NAMALWA (cell line): ENCODE data around the gene IL31RA.

Experiments used
- DNase-seq: peaks from one replicate; pipeline ENCODE4 v3.0.0-alpha.2; 2015; ENCODE audit warnings: low spot score

IL31RA gene

DNA sequence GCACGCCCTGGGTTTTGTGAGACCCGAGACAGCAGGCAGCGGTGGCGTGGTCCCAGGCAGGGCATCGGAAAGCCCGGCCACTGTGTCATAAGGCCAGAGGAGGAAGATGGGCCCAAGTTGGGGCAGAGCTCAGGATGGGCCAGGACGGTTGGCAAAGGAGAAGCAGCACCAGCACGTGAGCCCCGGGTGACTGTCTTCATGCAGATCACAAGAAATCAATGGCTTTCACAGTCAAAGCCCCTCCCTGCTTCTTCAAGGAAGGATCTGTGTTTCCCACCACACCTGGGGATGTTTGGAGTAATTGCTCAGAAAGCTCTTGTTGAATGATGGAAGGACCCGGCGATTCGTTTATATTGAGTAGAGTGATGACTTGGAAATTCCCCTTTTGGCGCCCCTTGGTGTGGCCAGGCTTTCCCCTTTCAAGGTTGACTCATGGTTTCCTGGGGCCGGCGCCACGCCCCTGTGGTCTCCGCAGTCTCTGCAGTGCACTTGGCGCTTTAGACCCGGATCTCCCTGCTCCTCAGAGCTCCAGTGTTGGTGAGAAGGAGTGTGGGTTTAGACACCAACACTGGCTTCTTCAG is 52.1 kb downstream of the IL31RA start:
- no peak for DNase-seq

DNA sequence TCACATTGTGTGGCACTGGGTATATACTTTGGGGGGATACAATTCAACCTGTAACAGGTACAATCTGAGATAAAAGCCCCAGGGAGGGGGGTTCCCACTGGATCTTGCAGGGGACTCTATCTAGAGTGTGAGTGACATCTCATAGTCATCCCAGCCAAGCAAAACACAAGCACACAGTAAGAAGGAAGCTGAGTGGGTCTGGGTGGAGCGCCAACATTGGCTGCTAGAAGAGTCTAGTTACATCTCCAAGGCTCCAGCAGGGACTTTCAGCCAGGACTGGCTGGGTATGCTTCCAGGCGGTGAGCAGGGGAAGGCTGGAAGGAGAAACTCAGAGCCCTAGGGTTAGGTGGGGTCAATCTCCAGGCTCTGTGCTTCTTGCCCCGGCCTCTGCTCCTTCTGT is 53.0 kb downstream of the IL31RA start:
- no peak for DNase-seq

DNA sequence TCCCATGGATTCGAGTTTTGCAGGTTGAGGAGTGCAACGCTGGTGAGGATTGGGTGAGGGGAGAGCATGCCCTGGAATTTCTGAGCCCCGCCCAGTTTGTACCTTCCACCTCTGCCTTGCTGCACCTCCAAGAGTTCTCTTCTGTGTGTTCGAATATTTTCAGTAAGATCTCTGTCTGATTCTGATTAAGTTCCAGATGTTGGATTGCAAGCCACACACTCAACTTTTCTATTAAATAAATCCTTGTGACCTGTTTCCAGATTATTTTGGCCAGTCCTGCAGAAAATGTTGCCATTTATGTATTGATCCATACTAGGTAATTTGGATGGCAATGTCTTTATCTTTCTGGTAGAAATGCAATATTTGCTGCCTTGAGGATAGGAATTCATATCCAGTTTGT is 54.1 kb downstream of the IL31RA start:
- DNase-seq = no peak

DNA sequence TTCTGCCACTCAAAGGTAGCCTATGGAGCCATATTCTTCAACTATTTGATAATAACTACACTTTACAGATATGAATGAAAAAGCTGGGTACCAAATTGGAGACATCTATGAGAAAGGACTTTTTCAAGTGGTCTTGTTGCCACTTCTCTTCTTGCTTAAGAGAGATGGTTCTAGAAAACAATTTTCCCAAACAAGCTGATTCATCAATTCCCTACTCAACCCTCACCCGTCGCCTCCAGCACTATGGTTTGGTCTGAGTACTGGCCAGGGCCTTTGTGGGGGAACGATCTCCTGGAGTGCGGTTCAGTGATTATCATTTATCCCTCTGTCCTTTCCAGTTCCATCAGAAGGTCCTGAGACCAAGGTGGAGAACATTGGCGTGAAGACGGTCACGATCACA is 56.8 kb downstream of the IL31RA start:
- DNase-seq = no peak

DNA sequence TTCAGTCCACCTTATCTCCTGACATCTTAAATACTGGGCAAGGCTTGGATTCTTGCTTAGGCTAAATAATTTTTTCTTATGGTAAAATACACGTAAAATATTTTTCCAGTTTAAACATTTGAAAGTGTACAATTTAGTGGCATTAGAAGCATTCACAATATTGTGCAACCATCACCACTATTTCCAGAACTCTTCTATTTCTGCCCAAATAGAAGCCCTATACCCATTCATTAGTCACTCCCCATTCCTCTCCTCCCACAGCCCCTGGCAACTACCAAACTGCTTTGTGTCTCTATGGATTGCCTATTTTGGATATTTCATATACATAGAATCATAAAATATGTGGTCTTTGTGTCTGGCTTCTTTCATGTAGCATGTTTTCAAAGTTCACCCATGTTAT is 57.6 kb downstream of the IL31RA start:
- DNase-seq = no peak

DNA sequence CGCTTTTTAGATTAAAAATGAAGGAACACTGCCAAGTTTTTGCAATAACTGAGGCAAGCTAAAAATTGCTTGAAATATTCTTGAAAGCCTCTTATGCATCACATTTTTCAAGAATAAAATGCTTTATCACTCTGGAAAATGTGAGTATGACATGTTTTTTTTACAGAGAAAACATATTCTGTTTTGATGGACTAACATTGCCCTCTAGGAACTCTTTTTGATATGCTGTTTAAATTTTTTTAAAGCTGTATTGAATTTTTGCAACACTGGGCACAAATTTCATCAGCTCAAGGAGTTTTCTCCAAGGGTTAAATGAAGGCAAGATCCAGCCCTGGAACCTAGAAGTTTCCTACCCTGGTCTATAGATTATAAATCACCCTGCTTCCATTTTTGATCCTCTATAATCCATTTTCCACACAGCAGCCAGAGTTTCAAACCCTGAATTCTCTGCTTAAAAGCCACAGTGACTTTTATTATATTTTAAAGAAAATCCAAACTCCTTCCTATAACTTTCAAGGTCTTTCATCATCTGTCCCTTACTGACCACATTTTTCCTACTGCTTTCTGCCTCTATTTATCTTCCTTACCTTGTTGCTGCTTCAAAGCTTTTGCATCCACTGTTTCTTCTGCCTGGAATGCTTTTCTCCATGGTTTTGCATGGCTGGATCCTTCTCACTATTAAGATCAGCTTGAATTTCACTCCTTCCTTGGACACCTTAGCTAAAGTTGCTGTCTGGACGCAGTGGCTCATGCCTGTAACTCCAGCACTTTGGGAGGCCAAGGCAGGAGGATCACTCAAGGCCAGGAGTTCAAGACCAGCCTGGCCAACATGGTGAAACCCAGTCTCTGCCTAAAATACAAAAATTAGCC is 60.9 kb downstream of the IL31RA start:
- no peak for DNase-seq

DNA sequence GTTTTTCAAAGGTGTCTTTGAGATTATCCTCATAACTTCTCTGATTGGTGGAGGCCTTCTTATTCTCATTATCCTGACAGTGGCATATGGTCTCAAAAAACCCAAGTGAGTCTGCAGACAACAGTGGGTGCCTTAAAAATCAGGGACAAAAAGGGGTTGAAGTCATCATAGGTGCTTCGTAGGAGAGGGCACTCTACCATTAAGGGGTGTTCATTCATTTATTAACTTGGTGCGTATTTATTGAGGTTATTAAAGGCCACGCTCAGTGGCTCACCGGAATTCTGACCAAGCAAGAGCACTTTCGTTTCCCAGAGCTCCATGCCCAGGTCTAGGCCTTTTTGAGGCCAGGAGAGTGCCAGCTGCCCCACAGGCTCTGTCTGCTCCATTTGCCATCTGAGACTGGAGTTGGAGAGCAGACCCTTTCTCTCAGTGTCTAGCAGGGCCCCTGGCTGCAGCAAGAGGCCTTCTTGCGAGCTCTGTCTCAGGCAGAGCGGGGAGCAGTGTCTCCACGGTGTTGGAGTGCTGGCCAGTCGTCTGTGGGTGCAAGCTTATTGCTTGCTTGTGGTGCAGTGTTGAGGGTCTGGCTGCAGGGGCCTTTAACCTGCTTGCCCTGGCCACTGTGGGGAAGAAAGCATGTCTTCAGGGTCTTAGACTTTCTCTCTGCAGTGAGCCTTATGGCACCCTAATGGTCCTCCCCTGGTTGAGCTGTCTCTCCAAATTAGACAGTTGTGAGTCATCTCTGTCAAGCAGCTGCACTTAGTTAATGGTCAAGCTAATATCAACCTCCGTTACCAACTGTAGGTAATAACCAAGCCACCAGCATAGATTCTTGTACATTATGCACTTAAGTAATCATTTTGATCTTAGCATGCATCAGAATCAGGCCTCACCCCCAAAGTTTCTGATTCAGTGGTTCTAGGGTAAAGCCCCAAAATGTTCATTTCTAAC is 62.6 kb downstream of the IL31RA start:
- DNase-seq = no peak

DNA sequence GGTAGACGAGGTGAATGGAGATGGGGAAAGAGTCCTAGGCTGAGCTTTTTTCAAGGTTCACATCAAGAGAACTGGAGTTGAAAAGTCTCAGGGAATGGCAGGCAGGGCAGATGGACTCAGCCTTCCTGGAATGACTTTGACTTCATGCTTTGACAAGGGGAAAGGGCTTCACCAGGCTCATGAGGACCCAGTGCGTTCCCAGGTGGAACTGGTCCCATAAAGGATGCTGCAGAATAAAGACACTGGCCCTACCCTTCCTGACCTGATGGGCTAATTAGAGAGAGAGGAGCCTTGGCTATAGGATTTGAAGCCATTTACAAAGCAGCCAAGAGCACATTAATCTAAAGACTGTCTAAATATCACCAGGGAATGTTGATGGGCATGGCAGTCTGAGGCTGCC is 63.8 kb downstream of the IL31RA start:
- no peak for DNase-seq

DNA sequence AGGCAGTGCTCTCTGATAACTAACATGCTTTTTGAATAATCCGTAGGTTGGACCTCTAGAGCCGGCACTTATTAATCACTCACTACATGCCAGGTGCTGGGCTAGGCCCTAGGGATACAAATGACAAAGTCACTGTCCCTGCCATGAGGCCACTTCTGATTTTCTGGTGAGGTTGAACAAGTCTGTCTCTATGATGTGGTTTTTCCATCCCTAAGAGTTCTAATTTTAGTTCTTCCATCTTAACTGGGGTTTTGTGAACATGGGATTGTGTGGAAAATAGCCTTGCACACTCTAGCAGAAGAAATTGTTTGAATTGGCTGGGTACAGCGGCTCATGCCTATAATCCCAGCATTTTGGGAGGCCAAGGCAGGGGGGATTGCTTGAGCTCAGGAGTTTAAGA is 64.6 kb downstream of the IL31RA start:
- DNase-seq = no peak

DNA sequence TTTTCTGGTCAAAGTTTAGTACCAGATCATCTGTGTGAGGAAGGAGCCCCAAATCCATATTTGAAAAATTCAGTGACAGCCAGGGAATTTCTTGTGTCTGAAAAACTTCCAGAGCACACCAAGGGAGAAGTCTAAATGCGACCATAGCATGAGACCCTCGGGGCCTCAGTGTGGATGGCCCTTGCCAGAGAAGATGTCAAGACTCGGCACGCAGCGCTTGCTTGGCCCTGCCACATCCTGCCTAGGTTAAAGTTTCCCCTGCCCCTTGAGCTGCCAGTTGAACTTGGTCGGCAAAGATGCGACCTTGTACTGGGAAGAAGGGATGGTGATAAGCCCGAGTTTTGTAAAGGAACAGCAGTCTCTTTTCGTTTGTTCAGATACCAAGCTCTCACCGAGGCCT is 65.8 kb downstream of the IL31RA start:
- DNase-seq = no peak

DNA sequence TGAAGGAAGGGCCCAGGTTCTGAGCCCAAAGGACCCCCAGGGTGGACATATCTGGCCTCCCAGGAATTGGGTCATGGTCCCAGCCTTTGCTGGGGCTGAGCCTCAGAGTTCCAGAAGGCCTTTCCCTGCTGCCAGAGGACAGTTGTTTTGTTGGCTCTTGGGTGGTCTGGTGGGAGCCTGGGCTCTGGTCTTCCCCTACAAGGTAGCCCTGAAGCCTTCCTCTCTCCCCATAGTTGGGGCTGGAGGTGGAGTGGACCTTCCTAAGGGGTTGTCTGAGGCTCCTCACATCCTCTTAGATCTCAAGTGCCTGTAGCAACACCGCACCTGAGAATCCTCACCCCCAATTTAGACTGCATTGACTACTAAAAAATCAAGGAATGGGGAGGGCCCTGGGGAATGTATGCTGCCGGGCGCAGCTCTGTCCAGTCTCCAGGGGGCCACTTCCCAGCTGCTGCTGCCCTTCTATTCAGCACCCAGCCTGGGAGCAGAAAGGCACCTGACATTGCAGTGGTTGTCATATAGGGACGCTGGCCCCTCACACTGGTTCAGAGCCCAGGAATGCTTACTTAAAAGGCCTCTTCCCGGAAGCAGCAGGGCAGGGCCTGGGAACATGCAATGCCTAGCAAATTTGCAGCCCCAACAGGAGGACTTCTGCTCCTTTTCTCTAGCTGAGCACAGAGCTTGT is 66.4 kb downstream of the IL31RA start:
- DNase-seq = no peak

DNA sequence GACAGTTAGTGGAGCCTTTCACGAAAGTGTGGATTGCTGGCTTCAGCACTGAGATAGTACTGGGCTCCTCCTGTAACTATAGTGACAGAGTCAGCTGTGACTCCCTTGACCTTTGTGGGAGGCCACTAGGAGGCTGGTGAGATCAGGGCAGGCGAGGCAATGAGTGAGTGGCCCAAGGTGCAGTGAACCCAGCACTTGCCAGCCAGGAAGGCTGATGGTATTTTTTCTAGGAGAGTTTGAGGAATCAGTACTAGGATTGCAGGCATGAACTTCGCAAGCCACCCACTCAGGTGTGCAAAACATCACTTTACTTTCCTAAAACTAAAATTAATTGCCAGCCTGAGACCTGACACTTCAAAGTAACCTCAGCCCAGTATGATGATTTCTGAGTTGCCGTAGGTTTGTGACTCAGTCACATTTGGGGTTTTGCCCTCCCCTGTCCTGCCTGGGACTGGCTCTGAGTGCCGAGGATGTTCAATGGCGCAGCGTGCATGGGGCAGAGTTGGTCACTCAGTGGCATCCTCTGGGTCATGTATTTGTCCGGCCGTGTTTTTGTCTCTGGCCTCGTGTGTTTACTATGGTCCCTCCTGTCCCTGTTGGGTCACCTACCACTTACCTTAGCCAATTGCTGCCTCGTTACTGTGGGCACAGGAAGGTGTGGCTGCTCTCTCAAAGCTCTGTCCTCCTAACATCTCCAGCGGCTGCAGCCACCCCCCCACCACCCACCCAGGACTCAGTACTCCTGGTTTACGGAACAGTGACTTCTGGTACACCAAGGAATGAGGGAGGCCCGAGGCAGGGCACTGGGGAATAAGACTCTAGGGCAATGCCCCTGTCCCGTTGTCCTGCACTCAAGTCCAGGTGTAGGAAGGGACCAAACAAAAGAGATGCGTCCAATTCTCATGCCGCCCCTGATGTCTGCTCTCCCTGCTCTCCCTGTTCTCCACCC is 67.2 kb downstream of the IL31RA start:
- no peak for DNase-seq

DNA sequence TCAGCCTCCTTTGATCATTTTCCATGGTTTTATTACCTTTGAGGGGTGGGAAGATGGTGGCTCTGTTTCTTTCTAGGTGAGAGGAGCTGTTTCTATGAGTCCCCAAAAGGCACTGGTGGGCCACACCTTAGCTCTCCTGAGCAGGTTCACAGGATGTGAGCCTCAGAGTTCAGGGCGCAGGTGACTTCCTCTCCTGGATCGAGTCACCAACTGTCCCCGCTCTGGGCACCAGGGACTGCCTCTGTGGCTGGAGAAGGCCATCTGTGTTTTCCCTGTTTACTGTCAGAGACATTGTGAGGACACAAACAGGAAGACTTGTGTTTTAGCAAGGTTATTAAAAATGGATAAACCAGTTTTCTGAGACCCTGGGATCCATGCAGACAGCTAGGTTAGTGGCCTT is 68.5 kb downstream of the IL31RA start:
- DNase-seq = no peak

DNA sequence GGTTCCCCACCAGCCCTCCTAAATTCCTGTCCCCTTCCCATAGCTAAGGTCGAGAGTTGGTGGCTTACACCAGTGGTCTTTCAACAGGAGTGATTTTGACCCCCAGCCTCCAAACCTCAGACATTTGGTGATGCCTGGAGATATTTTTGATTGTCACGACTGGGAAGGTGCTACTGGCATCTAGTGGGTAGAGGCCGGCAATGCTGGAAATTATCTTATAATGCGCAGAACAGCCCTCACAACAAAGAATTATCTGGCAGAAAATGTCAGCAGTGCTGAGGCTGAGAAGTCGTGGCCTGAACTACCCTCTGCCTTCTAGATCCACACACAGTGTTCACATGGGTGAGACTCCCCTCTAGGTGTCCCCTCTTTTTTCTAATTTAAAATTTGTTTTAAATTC is 69.6 kb downstream of the IL31RA start:
- no peak for DNase-seq

DNA sequence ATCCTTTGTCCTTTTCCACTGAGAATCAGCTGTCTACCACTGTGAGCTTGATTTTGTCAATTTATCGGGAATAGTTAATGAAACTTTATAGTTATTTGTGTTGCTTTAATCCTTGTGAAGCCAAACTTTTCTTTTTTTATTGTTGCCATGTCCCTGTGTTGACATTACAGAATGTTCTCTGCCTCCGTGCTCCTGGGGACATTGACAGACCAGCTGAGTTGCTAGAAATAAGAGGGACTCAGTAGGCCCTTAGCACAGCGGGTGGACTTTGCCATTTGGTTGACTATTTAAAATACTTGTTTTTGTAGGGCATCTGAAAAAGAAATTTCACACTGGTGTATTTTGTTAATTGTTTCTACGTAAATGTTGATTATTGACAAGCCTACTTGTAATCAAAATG is 70.5 kb downstream of the IL31RA start:
- DNase-seq = no peak

DNA sequence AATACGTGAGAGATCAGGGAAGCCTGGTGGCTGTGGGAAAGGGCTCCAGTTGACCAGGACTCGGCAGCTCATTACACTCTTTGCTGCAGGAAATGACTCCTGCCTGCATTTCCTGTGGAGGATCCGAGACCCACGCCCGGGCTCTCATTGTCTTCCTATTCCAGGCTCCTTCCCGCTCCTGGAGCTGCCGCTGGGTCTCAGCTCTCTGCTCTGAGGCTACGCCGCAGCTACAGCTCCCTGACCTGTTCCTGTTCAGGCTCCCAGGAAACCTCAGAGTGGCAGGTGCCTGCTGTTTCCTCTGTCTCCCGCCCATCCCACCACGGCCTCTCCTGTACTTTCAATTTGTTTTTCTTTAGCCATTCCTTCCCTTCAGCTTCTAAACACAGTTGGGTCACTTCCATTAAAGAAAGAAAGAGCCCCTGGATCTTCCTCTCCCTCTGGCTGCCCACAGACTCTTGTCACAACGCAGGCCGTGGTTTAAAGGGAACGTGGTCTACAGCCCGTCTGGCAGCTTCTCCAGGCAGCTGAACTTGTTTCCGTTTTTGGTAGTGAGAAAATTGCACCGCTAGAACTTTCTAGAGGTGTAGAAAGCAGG is 72.1 kb downstream of the IL31RA start:
- no peak for DNase-seq

DNA sequence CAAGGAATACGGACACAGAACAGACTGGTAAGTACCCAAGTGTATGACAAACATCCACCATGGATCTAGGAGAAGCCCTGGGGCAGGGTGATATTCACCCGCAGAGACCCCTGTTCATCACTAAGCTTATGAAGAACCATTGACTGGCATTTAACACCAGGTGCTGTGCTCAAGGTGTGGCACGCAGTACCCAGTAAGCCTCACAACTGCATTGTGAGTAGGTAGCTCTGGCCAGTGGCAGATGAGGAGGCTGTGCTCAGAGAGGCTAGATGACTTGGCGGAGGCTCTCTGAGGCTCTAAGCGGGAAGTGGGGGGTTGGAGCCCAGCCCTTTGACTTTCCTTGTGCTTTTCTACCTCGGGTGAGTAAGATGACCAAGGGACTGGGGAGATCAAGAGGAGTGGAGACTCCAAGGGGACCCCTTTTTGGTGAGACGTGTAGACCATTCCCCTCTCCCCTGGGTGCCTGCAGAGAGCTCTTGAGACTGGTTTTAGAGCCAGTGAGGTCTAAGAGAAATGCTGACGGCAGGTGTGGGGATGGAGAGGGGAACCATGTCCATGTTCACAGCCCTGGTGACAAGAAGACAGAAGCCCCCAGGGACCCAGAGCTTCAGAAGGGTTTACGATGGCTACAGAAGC is 72.8 kb downstream of the IL31RA start:
- DNase-seq = no peak

DNA sequence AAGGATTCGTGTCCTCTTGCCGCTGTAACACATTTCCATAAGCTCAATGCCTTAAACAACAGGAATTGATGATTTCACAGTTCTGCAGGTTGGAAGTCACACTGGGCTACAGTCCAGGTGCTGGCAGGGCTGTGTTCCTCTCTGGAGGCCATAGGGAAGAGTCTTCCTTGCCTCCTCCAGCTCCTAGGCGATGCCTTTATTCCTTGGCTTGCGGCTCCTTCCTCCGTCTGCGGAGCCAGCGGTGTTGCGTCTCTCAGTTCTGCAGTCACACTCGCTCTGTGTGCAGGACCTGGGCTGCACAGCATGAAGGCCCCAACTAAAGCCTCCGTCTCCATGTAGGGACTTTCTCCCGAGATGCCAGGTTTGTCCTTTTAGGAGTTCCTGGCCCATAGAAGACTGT is 73.6 kb downstream of the IL31RA start:
- DNase-seq = no peak

DNA sequence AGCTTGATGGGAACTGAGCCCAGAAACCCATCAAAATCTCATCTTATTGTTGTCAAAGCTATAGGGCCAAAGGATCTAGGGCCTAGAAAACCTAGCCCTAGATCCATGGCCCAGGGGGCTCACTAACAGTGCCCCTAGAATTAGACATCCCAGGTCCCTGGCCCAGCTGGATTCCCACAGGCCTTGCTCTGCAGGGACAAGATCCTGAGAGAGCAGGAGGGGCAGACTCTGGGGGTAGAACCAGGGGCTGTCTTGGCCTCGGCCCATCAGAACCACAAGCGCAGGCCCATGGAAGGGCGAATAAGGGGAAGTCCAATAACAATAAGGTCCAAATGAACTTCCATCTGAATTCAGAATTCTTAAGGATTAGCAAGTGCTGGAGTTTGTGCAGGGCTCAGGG is 74.0 kb downstream of the IL31RA start:
- DNase-seq = no peak

DNA sequence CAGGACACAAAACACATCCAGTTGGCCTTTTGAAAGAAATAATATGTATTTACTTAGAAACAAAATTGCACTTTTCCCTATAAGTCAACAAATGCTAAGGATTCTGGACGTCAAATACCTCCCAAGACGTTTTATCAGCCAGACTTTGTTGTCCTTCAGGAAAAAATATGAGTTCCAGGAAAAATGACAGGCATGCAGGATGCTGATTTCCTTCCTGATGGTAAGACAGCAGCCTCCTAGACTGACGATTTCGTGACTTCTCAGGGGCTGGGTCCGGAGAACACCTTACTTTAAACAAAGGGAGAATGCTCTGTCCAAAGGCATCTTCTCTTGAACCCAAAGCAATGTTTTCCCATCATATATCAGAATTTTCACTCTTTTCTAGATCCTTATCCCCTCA is 74.6 kb downstream of the IL31RA start:
- no peak for DNase-seq
